GM06990 (cell line): ENCODE results near the gene THRA.

ENCODE experiments used
- DNase-seq: peaks from one replicate; pipeline ENCODE4 v3.0.0-alpha.2; 2011; ENCODE audit not compliant: insufficient read length; ENCODE audit errors: extremely low read depth
- H3K27me3 ChIP-seq: replicated peaks from 2 replicates; pipeline ENCODE4 v1.6.0; 2011; ENCODE audit warnings: low read length; ENCODE audit not compliant: control insufficient read depth, insufficient read depth
- H3K36me3 ChIP-seq: 2 replicates; pipeline ENCODE4 v1.5.1; 2011; ENCODE audit warnings: low read length; ENCODE audit not compliant: control insufficient read depth, insufficient read depth
- H3K4me3 ChIP-seq: replicated peaks from 2 replicates; pipeline ENCODE4 v1.5.1; 2011; ENCODE audit warnings: low read depth, mild to moderate bottlenecking, control low read depth, low read length
- TF ChIP-seq, protein P1 (sequence below): IDR thresholded peaks from 2 replicates; pipeline ENCODE4 v1.5.1; 2011; ENCODE audit warnings: low read length, control low read depth, mild to moderate bottlenecking, inconsistent platforms; ENCODE audit not compliant: insufficient read depth, poor library complexity, severe bottlenecking

Gene THRA

DNA sequence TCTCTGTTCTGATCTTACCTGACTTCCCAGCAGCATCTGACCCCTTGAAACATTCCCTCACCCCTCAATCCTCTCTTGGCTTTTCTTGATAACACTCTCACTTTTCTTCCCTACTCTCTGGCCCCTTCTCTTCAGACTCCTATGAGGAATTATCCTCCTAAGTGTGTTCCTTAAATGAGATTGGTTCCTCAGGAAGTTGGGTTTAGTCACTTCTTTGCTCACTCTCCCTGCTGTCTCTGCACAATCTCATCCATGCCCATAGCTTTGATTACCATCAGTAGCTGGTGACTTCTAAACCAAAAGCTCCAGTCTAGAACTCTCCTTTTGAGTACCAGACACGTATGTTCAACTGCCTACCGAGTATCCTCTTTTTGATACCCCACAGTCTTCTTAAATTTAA is 21.6 kb upstream of the THRA start:
- no peak for DNase-seq
- TF ChIP-seq, protein P1, sequence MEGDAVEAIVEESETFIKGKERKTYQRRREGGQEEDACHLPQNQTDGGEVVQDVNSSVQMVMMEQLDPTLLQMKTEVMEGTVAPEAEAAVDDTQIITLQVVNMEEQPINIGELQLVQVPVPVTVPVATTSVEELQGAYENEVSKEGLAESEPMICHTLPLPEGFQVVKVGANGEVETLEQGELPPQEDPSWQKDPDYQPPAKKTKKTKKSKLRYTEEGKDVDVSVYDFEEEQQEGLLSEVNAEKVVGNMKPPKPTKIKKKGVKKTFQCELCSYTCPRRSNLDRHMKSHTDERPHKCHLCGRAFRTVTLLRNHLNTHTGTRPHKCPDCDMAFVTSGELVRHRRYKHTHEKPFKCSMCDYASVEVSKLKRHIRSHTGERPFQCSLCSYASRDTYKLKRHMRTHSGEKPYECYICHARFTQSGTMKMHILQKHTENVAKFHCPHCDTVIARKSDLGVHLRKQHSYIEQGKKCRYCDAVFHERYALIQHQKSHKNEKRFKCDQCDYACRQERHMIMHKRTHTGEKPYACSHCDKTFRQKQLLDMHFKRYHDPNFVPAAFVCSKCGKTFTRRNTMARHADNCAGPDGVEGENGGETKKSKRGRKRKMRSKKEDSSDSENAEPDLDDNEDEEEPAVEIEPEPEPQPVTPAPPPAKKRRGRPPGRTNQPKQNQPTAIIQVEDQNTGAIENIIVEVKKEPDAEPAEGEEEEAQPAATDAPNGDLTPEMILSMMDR, result no peak
- no peaks in the 10 kb centered on the region for H3K27me3 ChIP-seq
- peaks cover 3% of the 10 kb centered on the region; the same call in 1 of the 2 replicates for H3K36me3 ChIP-seq
- no peak overlapping the region for H3K4me3 ChIP-seq

DNA sequence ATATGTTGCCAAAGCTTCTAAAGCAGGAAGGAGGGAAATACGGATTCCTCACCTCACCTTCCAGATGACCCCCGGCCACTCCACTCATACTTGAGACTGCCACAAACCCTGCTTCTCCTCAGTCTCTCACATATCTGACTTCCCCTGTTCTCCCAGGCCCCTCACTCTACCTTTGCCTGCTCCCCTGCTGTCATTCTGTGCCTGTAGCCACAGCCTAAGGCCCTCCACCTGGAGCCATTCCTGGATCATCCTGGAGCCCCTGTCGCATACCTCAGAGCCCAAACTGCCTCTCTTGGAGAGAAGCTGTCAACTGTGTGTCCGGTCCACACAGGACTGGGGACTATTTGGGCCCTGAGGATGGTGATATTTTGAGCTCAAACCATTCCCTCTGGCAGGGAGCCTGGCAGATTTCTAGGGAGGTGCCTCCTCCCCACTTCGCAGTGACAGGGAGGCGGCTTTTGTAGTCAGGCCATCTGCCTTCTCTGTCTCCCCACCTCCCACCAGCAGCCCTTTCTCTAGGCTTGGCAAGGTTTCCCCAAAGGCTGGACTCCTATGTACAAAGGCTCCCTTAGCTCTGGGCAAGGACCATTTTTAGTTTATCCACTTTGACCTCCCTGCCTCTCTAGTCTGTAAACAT is 6.3 kb upstream of the THRA start:
- H3K27me3 ChIP-seq, result no peaks in the 10 kb centered on the region
- TF ChIP-seq, protein P1, result no peak
- no peak overlapping the region for H3K4me3 ChIP-seq
- no peak for DNase-seq
- no peaks in the 10 kb centered on the region; the same call in 1 of the 2 replicates for H3K36me3 ChIP-seq

DNA sequence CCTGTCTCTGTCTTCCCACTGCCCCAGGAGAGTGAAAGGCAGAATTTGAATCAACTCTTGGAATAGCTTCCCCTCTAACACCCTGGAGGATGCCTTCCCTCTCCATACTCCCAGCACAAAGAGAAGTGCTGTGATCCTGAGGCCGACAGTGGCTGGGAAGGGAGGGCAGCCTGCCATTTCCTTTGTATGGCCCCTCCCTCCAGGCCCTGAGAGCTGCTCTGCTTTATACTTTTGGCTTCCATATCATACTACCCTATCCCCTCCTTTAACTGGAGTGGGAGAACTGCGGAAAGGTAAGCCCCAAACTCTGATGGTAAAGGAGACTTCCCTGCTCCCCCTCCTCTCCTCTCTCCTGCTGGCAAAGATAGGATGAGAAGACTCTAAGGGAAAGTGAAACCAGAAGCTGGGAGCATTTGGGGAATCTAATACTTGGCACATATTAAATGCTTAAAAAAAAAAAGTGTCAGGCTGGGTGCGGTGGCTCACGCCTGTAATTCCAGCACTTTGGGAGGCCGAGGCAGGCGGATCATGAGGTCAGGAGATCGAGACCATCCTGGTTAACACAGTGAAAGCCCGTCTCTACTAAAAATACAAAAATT is 4.5 kb upstream of the THRA start:
- Histone ChIP-seq H3K4me3 (no peak overlapping the region), H3K36me3 (no peaks in the 10 kb centered on the region), H3K27me3 (no peaks in the 10 kb centered on the region)
- DNase-seq, result no peak
- TF ChIP-seq, protein P1, result no peak

DNA sequence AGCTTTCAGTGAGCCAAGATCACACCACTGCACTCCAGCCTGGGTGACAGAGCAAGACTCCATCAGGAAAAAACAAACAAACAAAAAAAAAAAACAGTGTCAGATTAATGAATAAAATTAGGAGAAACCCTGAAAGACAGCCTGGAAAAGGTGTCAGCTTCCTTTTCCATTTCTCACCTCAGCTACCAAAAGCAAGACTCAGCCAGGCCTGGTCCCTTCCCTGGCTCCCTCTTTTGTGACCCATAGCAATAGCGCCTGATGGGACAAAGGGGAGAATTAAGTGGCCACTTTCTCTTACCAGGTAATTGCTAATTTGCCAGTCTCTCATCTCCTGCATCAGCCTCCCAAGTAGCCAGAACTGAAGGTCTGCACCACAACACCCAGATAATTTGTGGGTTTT is 3.9 kb upstream of the THRA start:
- TF ChIP-seq, protein P1, result no peak
- no peak for DNase-seq
- Histone ChIP-seq H3K27me3 (0 out of 2 replicates have a peak, but pooled peaks cover under 1% of the 10 kb centered on the region), H3K36me3 (no peaks in the 10 kb centered on the region), H3K4me3 (no peak overlapping the region)

DNA sequence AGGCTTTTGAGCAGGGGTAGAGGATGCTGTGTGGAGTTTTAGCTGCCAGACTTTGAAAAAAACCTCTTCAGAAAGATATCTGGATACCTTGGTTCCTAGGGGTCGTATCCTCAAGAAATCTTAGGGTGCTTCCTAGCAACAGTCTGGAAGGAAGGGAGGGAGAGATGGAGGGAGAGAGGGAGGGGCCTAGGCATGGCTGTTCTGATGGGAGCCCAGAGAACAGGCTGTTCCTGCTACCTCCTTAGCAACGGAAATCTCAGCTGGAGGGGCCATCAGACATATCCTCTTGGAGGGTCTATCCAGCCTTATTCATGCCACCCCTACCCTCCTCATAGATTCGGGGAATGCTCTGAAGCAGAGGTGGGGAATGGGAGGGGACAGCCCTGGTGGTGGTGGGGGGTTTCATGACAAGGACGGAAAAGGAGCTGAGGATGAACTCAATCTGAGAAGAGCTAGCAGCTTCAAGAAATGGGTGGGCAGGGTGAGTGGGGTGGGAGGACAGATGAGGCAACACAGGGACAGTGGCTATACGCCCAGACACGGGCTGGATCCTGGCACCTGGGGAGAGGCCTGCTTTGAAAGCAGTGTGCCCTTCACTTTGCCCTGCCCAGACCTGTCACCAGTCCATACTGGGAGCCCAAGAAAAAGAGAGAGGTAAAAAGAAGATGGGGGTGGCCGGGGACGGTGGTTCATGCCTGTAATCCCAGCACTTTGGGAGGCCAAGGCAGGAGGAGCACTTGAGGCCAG is 2.9 kb upstream of the THRA start:
- H3K4me3 ChIP-seq, result no peak overlapping the region
- no peak for DNase-seq
- peaks cover 3% of the 10 kb centered on the region; the same call in 1 of the 2 replicates for H3K27me3 ChIP-seq

More for the DNA sequence above, 2.9 kb upstream of the THRA start:
- no peaks in the 10 kb centered on the region for H3K36me3 ChIP-seq
- TF ChIP-seq, protein P1, result no peak
